HEK293 (cell line): Measurements from ENCODE around the gene CHRNA4.

Experiments used
- CTCF ChIA-PET: fragments of 350-600 bp; formaldehyde crosslinking; extraction: SDS; loops from one replicate; lab custom pipeline; 2021; ENCODE audit warnings: antibody characterized with exemption; lab: Yijun Ruan, JAX
- POLR2A ChIA-PET: fragments of 300-600 bp; formaldehyde crosslinking; extraction: SDS; loops from one replicate; lab custom pipeline; 2020; ENCODE audit warnings: antibody characterized with exemption, inconsistent platforms; lab: Yijun Ruan, JAX
- H3K27ac ChIP-seq: fragments of 200-500 bp; sonication (Bioruptor generic); 2 replicates; pipeline ENCODE4 v1.5.1; 2014; ENCODE audit warnings: low read depth, low read length, control low read depth, inconsistent platforms; ENCODE audit errors: extremely low read depth
- H3K36me3 ChIP-seq, 2 experiments: fragments of 200-500 bp in 1 of 2; sonication (Bioruptor generic) in 1 of 2; 1 replicate in 1 of 2; 2 replicates in 1 of 2; pipeline ENCODE4 v1.5.1; 2014 to 2017; ENCODE audit warnings: inconsistent platforms in 2 of 2, low read length in 2 of 2; ENCODE audit not compliant: control insufficient read depth in 2 of 2, insufficient read depth in 1 of 2
- H3K4me1 ChIP-seq: fragments of 200-500 bp; sonication (Bioruptor generic); 2 replicates; pipeline ENCODE4 v1.5.1; 2014; ENCODE audit warnings: mild to moderate bottlenecking, low read length, inconsistent platforms; ENCODE audit not compliant: control insufficient read depth, insufficient read depth
- H3K4me3 ChIP-seq: 2 replicates; pipeline ENCODE4 v1.5.1; 2011; ENCODE audit warnings: low read depth, mild to moderate bottlenecking, control low read depth, low read length, moderate library complexity
- H3K9me3 ChIP-seq: fragments of 200-500 bp; sonication (Bioruptor generic); 2 replicates; pipeline ENCODE4 v1.5.1; 2014; ENCODE audit warnings: low read depth, low read length, inconsistent platforms; ENCODE audit not compliant: control insufficient read depth, insufficient read depth
- EGR2 ChIP-seq: fragments of 450-650 bp; formaldehyde crosslinking; IDR thresholded peaks from 2 replicates; pipeline ENCODE4 v1.5.1; 2016; ENCODE audit warnings: low read depth, missing biosample characterization, missing genetic modification characterization
- ELK4 ChIP-seq: IDR thresholded peaks from 2 replicates; pipeline ENCODE4 v1.6.1; 2011; ENCODE audit warnings: mild to moderate bottlenecking, low read depth, low read length, borderline replicate concordance
- GLIS1 ChIP-seq: fragments of 450-650 bp; formaldehyde crosslinking; IDR thresholded peaks from 2 replicates; pipeline ENCODE4 v1.5.1; 2016; ENCODE audit warnings: missing biosample characterization, missing genetic modification characterization
- GLIS2 ChIP-seq: fragments of 450-650 bp; formaldehyde crosslinking; IDR thresholded peaks from 2 replicates; pipeline ENCODE4 v1.5.1; 2016; ENCODE audit warnings: missing biosample characterization, missing genetic modification characterization
- KLF1 ChIP-seq: fragments of 450-650 bp; formaldehyde crosslinking; IDR thresholded peaks from 2 replicates; pipeline ENCODE4 v1.5.1; 2016; ENCODE audit warnings: missing biosample characterization, missing genetic modification characterization
- KLF9 ChIP-seq: fragments of 450-650 bp; formaldehyde crosslinking; IDR thresholded peaks from 2 replicates; pipeline ENCODE4 v1.5.1; 2016; ENCODE audit warnings: missing biosample characterization, missing genetic modification characterization, low read depth
- PATZ1 ChIP-seq: fragments of 450-650 bp; formaldehyde crosslinking; IDR thresholded peaks from 2 replicates; pipeline ENCODE4 v1.5.1; 2016; ENCODE audit warnings: missing biosample characterization, missing genetic modification characterization
- PBX3 ChIP-seq: sonication (generic); formaldehyde crosslinking; IDR thresholded peaks from 2 replicates; pipeline ENCODE4 v1.8.1; 2022; ENCODE audit warnings: mild to moderate bottlenecking, moderate library complexity, missing genetic modification reagents
- TCF7L2 ChIP-seq: IDR thresholded peaks from 2 replicates; pipeline ENCODE4 v1.6.1; 2011; ENCODE audit warnings: low read depth, mild to moderate bottlenecking, inconsistent platforms, low read length, moderate library complexity, borderline replicate concordance
- YY2 ChIP-seq: fragments of 450-650 bp; formaldehyde crosslinking; IDR thresholded peaks from 2 replicates; pipeline ENCODE4 v1.5.1; 2016; ENCODE audit warnings: missing biosample characterization, missing genetic modification characterization
- ZBTB10 ChIP-seq: fragments of 450-650 bp; formaldehyde crosslinking; IDR thresholded peaks from 2 replicates; pipeline ENCODE4 v1.5.1; 2016; ENCODE audit warnings: missing biosample characterization, missing genetic modification characterization
- ZBTB26 ChIP-seq: fragments of 450-650 bp; formaldehyde crosslinking; optimal IDR thresholded peaks from 2 replicates; pipeline ENCODE3; 2016; ENCODE audit warnings: missing biosample characterization, mild to moderate bottlenecking, missing genetic modification characterization
- ZBTB8A ChIP-seq: fragments of 450-650 bp; formaldehyde crosslinking; IDR thresholded peaks from 2 replicates; pipeline ENCODE4 v1.5.1; 2016; ENCODE audit warnings: missing biosample characterization, missing genetic modification characterization
- ZFHX2 ChIP-seq: fragments of 450-650 bp; formaldehyde crosslinking; conservative IDR thresholded peaks from 2 replicates; pipeline ENCODE4 v1.5.1; 2016; ENCODE audit warnings: missing biosample characterization, missing genetic modification characterization
- ZNF16 ChIP-seq: fragments of 450-650 bp; formaldehyde crosslinking; IDR thresholded peaks from 2 replicates; pipeline ENCODE4 v1.5.1; 2016; ENCODE audit warnings: low read depth, missing biosample characterization, missing genetic modification characterization
- ZNF184 ChIP-seq: fragments of 450-650 bp; IDR thresholded peaks from 2 replicates; pipeline ENCODE4 v1.5.1; 2018; ENCODE audit warnings: missing biosample characterization, mild to moderate bottlenecking, missing genetic modification characterization
- ZNF404 ChIP-seq: fragments of 450-650 bp; formaldehyde crosslinking; IDR thresholded peaks from 2 replicates; pipeline ENCODE4 v1.5.1; 2017; ENCODE audit warnings: missing biosample characterization, missing genetic modification characterization
- ZNF513 ChIP-seq: fragments of 450-650 bp; IDR thresholded peaks from 2 replicates; pipeline ENCODE4 v1.5.1; 2018; ENCODE audit warnings: missing biosample characterization, missing genetic modification characterization
- ZNF624 ChIP-seq: fragments of 450-650 bp; formaldehyde crosslinking; IDR thresholded peaks from 2 replicates; pipeline ENCODE4 v1.5.1; 2017; ENCODE audit warnings: missing biosample characterization, missing genetic modification characterization
- ZNF626 ChIP-seq: fragments of 450-650 bp; sonication (Bioruptor Pico); formaldehyde crosslinking; IDR thresholded peaks from 2 replicates; pipeline ENCODE4 v1.5.1; 2018; ENCODE audit warnings: missing biosample characterization, missing genetic modification characterization, inconsistent platforms
- ZNF660 ChIP-seq: fragments of 450-650 bp; IDR thresholded peaks from 2 replicates; pipeline ENCODE4 v1.5.1; 2018; ENCODE audit warnings: missing biosample characterization, mild to moderate bottlenecking, missing genetic modification characterization
- ZNF664 ChIP-seq: fragments of 450-650 bp; formaldehyde crosslinking; IDR thresholded peaks from 2 replicates; pipeline ENCODE4 v1.5.1; 2016; ENCODE audit warnings: missing biosample characterization, missing genetic modification characterization
- ZNF768 ChIP-seq: fragments of 450-650 bp; formaldehyde crosslinking; IDR thresholded peaks from 2 replicates; pipeline ENCODE4 v1.5.1; 2018; ENCODE audit warnings: missing biosample characterization, mild to moderate bottlenecking, missing genetic modification characterization
- ZSCAN23 ChIP-seq: fragments of 450-650 bp; formaldehyde crosslinking; IDR thresholded peaks from 2 replicates; pipeline ENCODE4 v1.5.1; 2016; ENCODE audit warnings: missing biosample characterization, missing genetic modification characterization

CHRNA4 gene

GRCh38 chr20:63369724-63370617, 8.8 kb upstream of the CHRNA4 start:
- no peak overlapping the region for H3K4me3 ChIP-seq
- TF ChIP-seq ZNF624 (no peak), KLF1 (peak; percentile 52; the same call in 1 of the 2 replicates), GLIS2 (tag by site-specific recombination) (0 out of 2 replicates have a peak, but pooled peaks have one; percentile 21)
- TF ChIP-seq, all 188 proteins: peak for 2
- Histone ChIP-seq H3K27ac (no peak overlapping the region), H3K9me3 (no peaks in the 10 kb centered on the region), H3K36me3 (no peaks in the 10 kb centered on the region), H3K4me1 (no peaks in the 10 kb centered on the region)
- ChIA-PET POLR2A (no interaction called here), CTCF (interaction anchor here (2.9 kb wide), 1 partner anchor 12 kb away, joined by 9 read pairs; no protein-coding TSS in a partner anchor)

GRCh38 chr20:63369024-63369530, 7.9 kb upstream of the CHRNA4 start:
- H3K4me3 ChIP-seq, result no peak overlapping the region
- H3K4me1 ChIP-seq, result no peaks in the 10 kb centered on the region
- H3K9me3 ChIP-seq, result no peaks in the 10 kb centered on the region
- ChIA-PET POLR2A (no interaction called here), CTCF (interaction anchor here (0.7 to 2.9 kb wide), 2 partner anchors 13 to 59 kb away, joined by 3 to 9 read pairs; no protein-coding TSS in a partner anchor)
- no peaks in the 10 kb centered on the region for H3K36me3 ChIP-seq
- H3K27ac ChIP-seq, result no peak overlapping the region
- TF ChIP-seq PBX3 (CRISPR knock-in tag) (no peak), ZBTB26 (tag by site-specific recombination) (peak; percentile 13), ZNF16 (tag by site-specific recombination) (no peak), ZBTB8A (tag by site-specific recombination) (no peak), ELK4 (no peak), ZBTB10 (tag by site-specific recombination) (0 out of 2 replicates have a peak, but pooled peaks have one; percentile 21), TCF7L2 (no peak), ZSCAN23 (no peak), EGR2 (tag by site-specific recombination) (peak; percentile 78), ZNF513 (tag by site-specific recombination) (no peak), ZNF184 (tag by site-specific recombination) (no peak), ZFHX2 (tag by site-specific recombination) (peak; percentile 91), ZNF626 (tag by site-specific recombination) (no peak), ZNF768 (tag by site-specific recombination) (no peak), KLF9 (no peak), ZNF404 (tag by site-specific recombination) (no peak), GLIS1 (tag by site-specific recombination) (no peak), YY2 (tag by site-specific recombination) (no peak), ZNF664 (tag by site-specific recombination) (peak; percentile 15; the same call in 1 of the 2 replicates), PATZ1 (tag by site-specific recombination) (no peak), ZNF660 (no peak)
